IMR-90 (cell line): ENCODE results near the gene PDE11A. TPM values are rescaled to one million over a fixed set of nuclear protein-coding genes. Genes with fewer than 3 reads are reported as not detected.

Experiments used
- ATAC-seq: fragments of 200-7000 bp; cut with Tn5 transposase; 2 replicates; pipeline ENCODE4 v1.9.1; 2020; ENCODE audit warnings: low read depth, mild to moderate bottlenecking, moderate library complexity
- BruUV-seq: library from RNA; stranded (reverse); fragments of 400-500 nt; replicated peaks from 2 replicates; lab custom pipeline; 2021; lab: Mats Ljungman, UMichigan
- CTCF ChIA-PET: fragments of 300-600 bp; formaldehyde crosslinking; extraction: SDS; loops from one replicate; lab custom pipeline; 2021; ENCODE audit warnings: antibody characterized with exemption; lab: Yijun Ruan, JAX
- POLR2A ChIA-PET: fragments of 300-600 bp; sonication (Branson Sonifier 250); formaldehyde crosslinking; loops from one replicate; lab custom pipeline; 2022; ENCODE audit warnings: antibody characterized with exemption; ENCODE audit not compliant: unreplicated experiment; lab: Charles Lee
- DNase-seq: peaks from one replicate; pipeline ENCODE4 v3.0.0; 2013
- H2AFZ ChIP-seq: replicated peaks from 2 replicates; pipeline ENCODE3; 2013; ENCODE audit warnings: low read length, mild to moderate bottlenecking; ENCODE audit not compliant: poor library complexity
- H2AK5ac ChIP-seq: 2 replicates; pipeline ENCODE4 v1.6.1; 2013; ENCODE audit warnings: low read depth, low read length, inconsistent platforms
- H2AK9ac ChIP-seq: replicated peaks from 2 replicates; pipeline ENCODE3; 2013; ENCODE audit warnings: mild to moderate bottlenecking, low read depth, low read length, moderate library complexity; ENCODE audit not compliant: poor library complexity
- H2BK120ac ChIP-seq: 2 replicates; pipeline ENCODE4 v1.6.1; 2013; ENCODE audit warnings: low read depth, low read length, inconsistent platforms
- H2BK15ac ChIP-seq: 3 replicates; pipeline ENCODE4 v1.6.1; 2013; ENCODE audit warnings: low read depth, low read length, inconsistent platforms
- H2BK20ac ChIP-seq: 2 replicates; pipeline ENCODE4 v1.6.1; 2013; ENCODE audit warnings: low read depth, mild to moderate bottlenecking, inconsistent platforms, low read length, moderate library complexity
- H2BK5ac ChIP-seq: 2 replicates; pipeline ENCODE4 v1.6.1; 2013; ENCODE audit warnings: mild to moderate bottlenecking, low read depth, low read length, inconsistent platforms; ENCODE audit not compliant: poor library complexity, severe bottlenecking
- H3K14ac ChIP-seq: replicated peaks from 2 replicates; pipeline ENCODE4 v1.6.1; 2013; ENCODE audit warnings: low read depth, low read length, inconsistent platforms
- H3K18ac ChIP-seq: 2 replicates; pipeline ENCODE4 v1.6.1; 2013; ENCODE audit warnings: low read depth, low read length, control low read depth
- H3K23ac ChIP-seq: 2 replicates; pipeline ENCODE4 v1.6.1; 2013; ENCODE audit warnings: low read depth, low read length, inconsistent platforms
- H3K27ac ChIP-seq: 2 replicates; pipeline ENCODE4 v1.5.1; 2013; ENCODE audit warnings: mild to moderate bottlenecking, control low read depth, low read length; ENCODE audit not compliant: insufficient read depth
- H3K27me3 ChIP-seq: 2 replicates; pipeline ENCODE4 v1.6.1; 2013; ENCODE audit warnings: low read length; ENCODE audit not compliant: control insufficient read depth, insufficient read depth
- H3K36me3 ChIP-seq: 2 replicates; pipeline ENCODE4 v1.6.1; 2013; ENCODE audit warnings: low read length, mixed read lengths; ENCODE audit not compliant: control insufficient read depth, insufficient read depth
- H3K4ac ChIP-seq: 2 replicates; pipeline ENCODE4 v1.6.1; 2013; ENCODE audit warnings: low read depth, low read length, inconsistent platforms
- H3K4me1 ChIP-seq: 2 replicates; pipeline ENCODE4 v1.6.1; 2013; ENCODE audit warnings: low read length, mixed read lengths; ENCODE audit not compliant: control insufficient read depth, insufficient read depth
- H3K4me2 ChIP-seq: 2 replicates; pipeline ENCODE4 v1.6.1; 2013; ENCODE audit warnings: low read depth, mild to moderate bottlenecking, control low read depth, low read length, moderate library complexity
- H3K4me3 ChIP-seq: 2 replicates; pipeline ENCODE4 v1.5.1; 2013; ENCODE audit warnings: low read depth, mild to moderate bottlenecking, control low read depth, low read length, moderate library complexity; ENCODE audit not compliant: insufficient read depth
- H3K56ac ChIP-seq: 2 replicates; pipeline ENCODE4 v1.6.1; 2013; ENCODE audit warnings: low read length, inconsistent platforms; ENCODE audit not compliant: insufficient read depth; ENCODE audit errors: extremely low read depth
- H3K79me1 ChIP-seq, 2 experiments: 2 replicates each; pipeline ENCODE4 v1.6.1; 2013; ENCODE audit warnings: low read length in 2 of 2, inconsistent platforms in 1 of 2, low read depth in 1 of 2
- H3K9ac ChIP-seq: 2 replicates; pipeline ENCODE4 v1.6.1; 2013; ENCODE audit warnings: low read depth, low read length, control low read depth
- H3K9me1 ChIP-seq: 2 replicates; pipeline ENCODE4 v1.6.1; 2013; ENCODE audit warnings: low read length, inconsistent platforms; ENCODE audit not compliant: insufficient read depth
- H3K9me3 ChIP-seq: 2 replicates; pipeline ENCODE4 v1.6.1; 2013; ENCODE audit warnings: low read length; ENCODE audit not compliant: control insufficient read depth, insufficient read depth
- H4K20me1 ChIP-seq: 2 replicates; pipeline ENCODE4 v1.6.1; 2013; ENCODE audit warnings: low read length, inconsistent platforms; ENCODE audit not compliant: insufficient read depth
- H4K5ac ChIP-seq: 2 replicates; pipeline ENCODE4 v1.6.1; 2013; ENCODE audit warnings: mild to moderate bottlenecking, low read depth, low read length, control low read depth
- H4K8ac ChIP-seq, 2 experiments: 2 replicates each; pipeline ENCODE4 v1.6.1; 2013; ENCODE audit warnings: low read depth in 2 of 2, low read length in 2 of 2, control low read depth in 1 of 2, inconsistent platforms in 1 of 2
- H4K91ac ChIP-seq: 2 replicates; pipeline ENCODE4 v1.6.1; 2013; ENCODE audit warnings: low read depth, low read length, inconsistent platforms; ENCODE audit not compliant: insufficient read depth
- CHD1 ChIP-seq: IDR thresholded peaks from 2 replicates; pipeline ENCODE4 v1.6.1; 2012; ENCODE audit warnings: low read depth, low read length, improper control_type of control experiment
- FOS ChIP-seq: fragments of 150-350 bp; IDR thresholded peaks from 2 replicates; pipeline ENCODE4 v1.6.1; 2016; ENCODE audit warnings: low read depth, low read length
- dilution Hi-C: fragments of 300-500 bp; cut with HindIII; formaldehyde crosslinking; loops from one replicate; pipeline ENCODE4 v1.14.3; 2018; ENCODE audit warnings: low sequenced_read_pairs; ENCODE audit not compliant: unreplicated experiment
- in situ Hi-C: fragments of 300-500 bp; cut with MboI; formaldehyde crosslinking; loops from 3 replicates; pipeline ENCODE4 v1.14.3; 2019; ENCODE audit warnings: low sequenced_read_pairs, inconsistent platforms, mixed read lengths
- intact Hi-C: fragments of 100-400 bp; cut with micrococcal nuclease; formaldehyde crosslinking; loops from 2 replicates; pipeline ENCODE4 v1.10.0; 2022
- polyA plus RNA-seq, 3 experiments: library from polyadenylated mRNA; depleted of rRNA; stranded (reverse); fragments of >200 nt; gene quantifications; 2 replicates each; pipeline ENCODE4 v1.2.3, GENCODE V29; 2012; ENCODE audit warnings: low replicate concordance in 1 of 3
- total RNA-seq: library from RNA; depleted of rRNA; stranded (reverse); fragments of >200 nt; gene quantifications from 2 replicates; pipeline ENCODE4 v1.2.3, GENCODE V29; 2012
- TF ChIP-seq, protein P1 (sequence below): fragments of 150-350 bp; IDR thresholded peaks from 2 replicates; pipeline ENCODE4 v1.6.1; 2017; ENCODE audit warnings: mild to moderate bottlenecking, antibody characterized with exemption, low read length, low read depth

The PDE11A gene
- total and polyA plus RNA-seq, 2 of the 4 experiments (the other 2 are of a cell fraction) = 0.21 to 0.72 TPM

DNA sequence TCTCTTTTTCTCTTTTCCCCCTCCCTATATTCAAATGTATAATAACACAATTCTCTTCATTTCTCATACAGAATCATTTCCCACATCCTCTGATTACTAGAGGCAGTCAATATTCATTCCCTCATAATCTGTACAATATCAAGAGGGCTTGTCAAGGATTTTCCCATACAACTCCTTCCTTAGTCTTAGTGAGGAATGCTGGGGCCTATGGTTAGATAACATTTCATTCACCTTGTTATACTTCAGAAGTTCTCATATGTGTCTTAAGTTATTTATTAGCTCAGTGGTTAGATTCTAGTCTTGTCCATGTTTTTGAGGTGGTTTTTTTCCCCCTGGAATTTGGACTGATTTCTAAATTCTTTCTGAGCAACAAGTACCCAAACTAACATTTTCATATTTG, 289.5 kb downstream of the PDE11A start:
- H3K56ac ChIP-seq = no peak overlapping the region
- no peaks in the 10 kb centered on the region for H4K20me1 ChIP-seq
- no peaks in the 10 kb centered on the region for H3K4me1 ChIP-seq
- dilution Hi-C loops (no loop called here), intact Hi-C loops (no loop called here), in situ Hi-C loops (no loop called here)
- no peak overlapping the region for H3K23ac ChIP-seq
- no peaks in the 10 kb centered on the region; the same call in 1 of the 2 replicates for H3K27me3 ChIP-seq
- no peak overlapping the region for H2AK5ac ChIP-seq
- H3K9me1 ChIP-seq = no peaks in the 10 kb centered on the region
- H2BK15ac ChIP-seq = no peak overlapping the region
- no peak overlapping the region for H3K4me2 ChIP-seq
- H3K36me3 ChIP-seq = no peaks in the 10 kb centered on the region
- no peaks in the 10 kb centered on the region for H3K79me1 ChIP-seq
- H4K91ac ChIP-seq = no peak overlapping the region
- no peak overlapping the region for H2BK20ac ChIP-seq
- H2AFZ ChIP-seq = no peak overlapping the region
- no peak overlapping the region for H3K14ac ChIP-seq
- H4K8ac ChIP-seq = no peak overlapping the region
- ChIA-PET POLR2A (no interaction called here), CTCF (no interaction called here)
- H3K9ac ChIP-seq = no peak overlapping the region
- TF ChIP-seq FOS = no peak
- TF ChIP-seq, protein P1, sequence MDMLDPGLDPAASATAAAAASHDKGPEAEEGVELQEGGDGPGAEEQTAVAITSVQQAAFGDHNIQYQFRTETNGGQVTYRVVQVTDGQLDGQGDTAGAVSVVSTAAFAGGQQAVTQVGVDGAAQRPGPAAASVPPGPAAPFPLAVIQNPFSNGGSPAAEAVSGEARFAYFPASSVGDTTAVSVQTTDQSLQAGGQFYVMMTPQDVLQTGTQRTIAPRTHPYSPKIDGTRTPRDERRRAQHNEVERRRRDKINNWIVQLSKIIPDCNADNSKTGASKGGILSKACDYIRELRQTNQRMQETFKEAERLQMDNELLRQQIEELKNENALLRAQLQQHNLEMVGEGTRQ = no peak
- TF ChIP-seq CHD1 = no peak
- no peak overlapping the region for H3K4ac ChIP-seq
- DNase-seq (no peak), ATAC-seq (no peak)
- no peaks in the 10 kb centered on the region for H3K9me3 ChIP-seq
- H2BK120ac ChIP-seq = no peak overlapping the region
- no peak overlapping the region for H2BK5ac ChIP-seq
- no TSS peak for BruUV-seq
- no peak overlapping the region for H4K5ac ChIP-seq
- no peak overlapping the region for H3K27ac ChIP-seq
- H2AK9ac ChIP-seq = no peak overlapping the region
- no peak overlapping the region for H3K4me3 ChIP-seq
- no peak overlapping the region for H3K18ac ChIP-seq
